ENCODE data around the gene OSBPL6. TPM values are rescaled to one million over a fixed set of nuclear protein-coding genes. Genes with fewer than 3 reads are reported as not detected.

OSBPL6 gene
- total RNA-seq, 4 donors from 2014 or later, result 1.5 to 4.0 (median 3.1) TPM

- H3K9me3 ChIP-seq, result no peaks in the 10 kb centered on the region
- H3K27me3 ChIP-seq, result no peaks in the 10 kb centered on the region
- H3K36me3 ChIP-seq, result no peaks in the 10 kb centered on the region
- H3K4me1 ChIP-seq, result no peaks in the 10 kb centered on the region
- no peak for ATAC-seq
- TF ChIP-seq POLR2AphosphoS5 (IDR thresholded peaks at IDR 0.05) (no peak), CTCF (IDR thresholded peaks at IDR 0.05) (no peak), EP300 (IDR thresholded peaks at IDR 0.05) (no peak), POLR2A (IDR thresholded peaks at IDR 0.05) (no peak)
- 80 to 86% methylated on average over 6 to 12 of the region's 13 CpGs for WGBS, 2 donors (ENCODE audit: low coverage in 1 of 2)
- H3K27ac ChIP-seq, result no peak overlapping the region
- no peak overlapping the region for H3K4me3 ChIP-seq
Observed at GRCh38 chr2:178263159-178263860, 69.0 kb downstream of the OSBPL6 start.

GRCh38 chr2:178264211-178264610 is 69.9 kb downstream of the OSBPL6 start:
- no peaks in the 10 kb centered on the region for H3K9me3 ChIP-seq
- TF ChIP-seq EP300 (IDR thresholded peaks at IDR 0.05) (no peak), POLR2AphosphoS5 (IDR thresholded peaks at IDR 0.05) (no peak), CTCF (IDR thresholded peaks at IDR 0.05) (no peak), POLR2A (IDR thresholded peaks at IDR 0.05) (no peak)
- no peak overlapping the region for H3K27ac ChIP-seq
- no peak for ATAC-seq
- H3K36me3 ChIP-seq, result no peaks in the 10 kb centered on the region
- H3K4me1 ChIP-seq, result no peaks in the 10 kb centered on the region
- no peaks in the 10 kb centered on the region for H3K27me3 ChIP-seq
- WGBS, 2 donors (ENCODE audit: low coverage in 1 of 2), result 43 to 62% methylated on average over 2 of the region's 2 CpGs
- H3K4me3 ChIP-seq, result no peak overlapping the region

GRCh38 chr2:178265851-178266250 is 71.5 kb downstream of the OSBPL6 start:
- 63 to 78% methylated on average over 6 of the region's 6 CpGs for WGBS, 2 donors (ENCODE audit: low coverage in 1 of 2)
- Histone ChIP-seq H3K36me3 (no peaks in the 10 kb centered on the region), H3K4me3 (no peak overlapping the region), H3K9me3 (no peaks in the 10 kb centered on the region), H3K27me3 (no peaks in the 10 kb centered on the region), H3K27ac (no peak overlapping the region), H3K4me1 (no peaks in the 10 kb centered on the region)
- ATAC-seq, result no peak
- TF ChIP-seq POLR2AphosphoS5 (IDR thresholded peaks at IDR 0.05) (no peak), CTCF (IDR thresholded peaks at IDR 0.05) (no peak), POLR2A (IDR thresholded peaks at IDR 0.05) (no peak), EP300 (IDR thresholded peaks at IDR 0.05) (no peak)

GRCh38 chr2:178266445-178266844 is 72.1 kb downstream of the OSBPL6 start:
- Histone ChIP-seq H3K27ac (no peak overlapping the region), H3K4me1 (peaks cover 0 to 4% (median 0%) of the 10 kb centered on the region in 3 donors), H3K4me3 (no peak overlapping the region), H3K9me3 (no peaks in the 10 kb centered on the region), H3K36me3 (no peaks in the 10 kb centered on the region), H3K27me3 (no peaks in the 10 kb centered on the region)
- no peak for ATAC-seq
- WGBS, 2 donors (ENCODE audit: low coverage in 1 of 2), result 86 to 96% methylated on average over 3 to 4 of the region's 5 CpGs
- TF ChIP-seq POLR2AphosphoS5 (IDR thresholded peaks at IDR 0.05), result no peak
- no peak for TF ChIP-seq EP300 (IDR thresholded peaks at IDR 0.05)
- TF ChIP-seq POLR2A (IDR thresholded peaks at IDR 0.05), result no peak
- no peak for TF ChIP-seq CTCF (IDR thresholded peaks at IDR 0.05)

- Histone ChIP-seq H3K36me3 (no peaks in the 10 kb centered on the region), H3K27ac (no peak overlapping the region), H3K27me3 (no peaks in the 10 kb centered on the region), H3K4me1 (peaks cover 0 to 16% (median 3%) of the 10 kb centered on the region in 3 donors), H3K4me3 (no peak overlapping the region), H3K9me3 (no peaks in the 10 kb centered on the region)
- TF ChIP-seq EP300 (IDR thresholded peaks at IDR 0.05), result no peak
- no peak for TF ChIP-seq POLR2A (IDR thresholded peaks at IDR 0.05)
- TF ChIP-seq CTCF (IDR thresholded peaks at IDR 0.05), result no peak
- no peak for TF ChIP-seq POLR2AphosphoS5 (IDR thresholded peaks at IDR 0.05)
- ATAC-seq, result no peak
- 90 to 93% methylated on average over 2 of the region's 2 CpGs for WGBS, 2 donors (ENCODE audit: low coverage in 1 of 2)
Observed at GRCh38 chr2:178267660-178268059, 73.3 kb downstream of the OSBPL6 start.

All from gastroesophageal sphincter (tissue), 4 donors.